Fibroblast of the aortic adventitia (primary cell): ENCODE measurements around the gene CLVS2. TPM values are rescaled to one million over a fixed set of nuclear protein-coding genes. Genes with fewer than 3 reads are reported as not detected.

Experiments used
- DNase-seq: peaks from one replicate; pipeline ENCODE4 v3.0.0-alpha.2; 2010; ENCODE audit warnings: low read depth
- H3K4me3 ChIP-seq: 2 replicates; pipeline ENCODE4 v1.5.1; 2011; ENCODE audit warnings: low read depth, mild to moderate bottlenecking, control low read depth, low read length, moderate library complexity
- CTCF ChIP-seq: IDR thresholded peaks from 2 replicates; pipeline ENCODE4 v1.5.1; 2011; ENCODE audit warnings: mild to moderate bottlenecking, low read length, control low read depth, inconsistent platforms; ENCODE audit not compliant: insufficient read depth
- total RNA-seq: library from RNA; depleted of rRNA; stranded (reverse); fragments of >200 nt; gene quantifications from 2 replicates; pipeline ENCODE4 v1.2.3, GENCODE V29; 2012; ENCODE audit warnings: low replicate concordance

The CLVS2 gene
- total RNA-seq, 1 donor, result not detected

- no peak for TF ChIP-seq CTCF
- no peak overlapping the region for H3K4me3 ChIP-seq
- no peak for DNase-seq
Measured at GRCh38 chr6:123074616-123075015, 78.6 kb downstream of the CLVS2 start.

- H3K4me3 ChIP-seq, result no peak overlapping the region
- no peak for DNase-seq
- TF ChIP-seq CTCF, result no peak
Measured at GRCh38 chr6:123085403-123085802, 89.4 kb downstream of the CLVS2 start.

- no peak for TF ChIP-seq CTCF
- DNase-seq, result no peak
- H3K4me3 ChIP-seq, result no peak overlapping the region
Measured at GRCh38 chr6:123089226-123089625, 93.2 kb downstream of the CLVS2 start.

GRCh38 chr6:123091091-123091895, 95.3 kb downstream of the CLVS2 start:
- no peak for TF ChIP-seq CTCF
- peak; percentile 19 for DNase-seq
- H3K4me3 ChIP-seq, result no peak overlapping the region

GRCh38 chr6:123091896-123092271, 95.8 kb downstream of the CLVS2 start:
- no peak overlapping the region for H3K4me3 ChIP-seq
- no peak for TF ChIP-seq CTCF
- no peak for DNase-seq

- TF ChIP-seq CTCF, result no peak
- H3K4me3 ChIP-seq, result no peak overlapping the region
- DNase-seq, result no peak
Measured at GRCh38 chr6:123094795-123095194, 98.8 kb downstream of the CLVS2 start.

- no peak for TF ChIP-seq CTCF
- no peak overlapping the region for H3K4me3 ChIP-seq
- no peak for DNase-seq
Measured at GRCh38 chr6:123105561-123105960, 109.5 kb downstream of the CLVS2 start.
